SH-SY5Y (cell line): ENCODE measurements around the gene PPP1R12B.

Experiments used
- GATA2 ChIP-seq: IDR thresholded peaks from 2 replicates; pipeline ENCODE4 v1.6.1; 2011; ENCODE audit warnings: mild to moderate bottlenecking, low read depth, low read length
- GATA3 ChIP-seq: IDR thresholded peaks from 2 replicates; pipeline ENCODE4 v1.6.1; 2011; ENCODE audit warnings: low read depth, mild to moderate bottlenecking, low read length, moderate library complexity

GRCh38 chr1:202547215-202547614 lies 198.7 kb downstream of the PPP1R12B start:
- no peak for TF ChIP-seq GATA2
- TF ChIP-seq GATA3, result no peak
